ENCODE results near the gene LSM3.

Gene LSM3

DNA sequence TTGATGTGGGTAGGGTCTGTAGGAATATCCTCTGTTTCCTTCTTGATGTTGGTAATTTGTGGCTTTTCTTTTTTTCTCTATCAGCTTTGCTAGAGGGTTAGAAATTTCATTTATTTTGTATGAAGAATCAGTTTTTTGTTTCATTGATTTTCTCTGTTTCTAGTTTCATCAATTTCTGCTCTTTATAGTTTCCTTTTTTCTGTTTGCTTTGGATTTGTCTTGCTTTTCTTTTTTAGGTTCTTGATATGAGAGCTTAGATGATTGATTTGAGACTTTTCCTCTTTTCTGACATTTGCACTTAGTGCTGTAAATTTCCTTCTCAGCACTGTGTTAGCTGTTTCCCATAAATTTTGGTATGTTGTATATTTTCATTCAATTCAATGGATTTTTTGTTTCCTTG is 61.3 kb downstream of the LSM3 start:
- peaks cover 1% of the 10 kb centered on the region for H3K9me3 ChIP-seq (ENCODE audit: low read length)
- H3K36me3 ChIP-seq (ENCODE audit: insufficient read depth, low read length), result no peaks in the 10 kb centered on the region
- no peak overlapping the region for H3K4me3 ChIP-seq (ENCODE audit: low read length)
- H3K27me3 ChIP-seq (ENCODE audit: insufficient read depth, low read length), result peaks cover 8% of the 10 kb centered on the region
- H2AFZ ChIP-seq (ENCODE audit: low read depth, low read length), result no peak overlapping the region
- H3K4me1 ChIP-seq (ENCODE audit: insufficient read depth, low read length), result no peaks in the 10 kb centered on the region

DNA sequence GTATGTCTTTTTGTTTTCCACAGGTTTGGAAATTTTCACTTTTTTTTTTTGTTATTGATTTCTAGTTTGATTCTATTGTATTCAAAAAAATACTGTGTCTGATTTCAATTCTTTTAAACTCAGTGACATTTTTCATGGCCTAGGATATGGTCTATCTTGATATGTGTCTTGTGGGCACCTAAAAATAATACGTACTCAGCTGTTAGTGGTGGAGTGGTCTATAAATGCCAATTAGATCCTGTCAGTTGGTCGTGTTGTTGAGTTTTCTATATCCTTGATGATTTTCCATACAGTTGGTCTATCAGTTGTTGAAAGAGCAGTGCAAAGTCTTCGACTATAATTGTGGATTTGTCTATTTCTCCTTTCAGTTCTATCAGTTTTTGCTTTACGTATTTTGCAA is 61.7 kb downstream of the LSM3 start:
- no peak overlapping the region for H2AFZ ChIP-seq (ENCODE audit: low read depth, low read length)

DNA sequence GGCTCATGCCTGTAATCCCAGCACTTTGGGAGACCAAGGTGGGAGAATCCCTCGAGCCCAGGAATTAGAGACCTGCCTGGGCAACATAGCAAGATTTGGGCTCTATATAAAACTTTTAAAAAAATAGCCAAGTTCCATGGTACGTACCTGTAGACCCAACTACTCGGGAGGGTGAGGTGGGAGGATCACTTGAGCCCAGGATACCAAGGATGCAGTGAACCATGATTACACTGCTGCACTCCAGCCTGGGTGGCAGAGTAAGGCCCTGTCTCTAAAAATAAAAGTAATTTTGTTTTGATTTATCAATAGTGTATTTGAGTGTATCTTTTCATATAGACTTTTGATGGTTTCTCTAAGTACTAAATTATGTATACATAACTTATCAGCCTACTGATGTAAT is 63.1 kb downstream of the LSM3 start:
- H3K27me3 ChIP-seq (ENCODE audit: insufficient read depth, low read length), result peaks cover 4% of the 10 kb centered on the region
- H3K4me1 ChIP-seq (ENCODE audit: insufficient read depth, low read length), result no peaks in the 10 kb centered on the region
- H3K9me3 ChIP-seq (ENCODE audit: low read length), result no peaks in the 10 kb centered on the region
- no peak overlapping the region for H2AFZ ChIP-seq (ENCODE audit: low read depth, low read length)
- H3K4me3 ChIP-seq (ENCODE audit: low read length), result no peak overlapping the region
- no peaks in the 10 kb centered on the region for H3K36me3 ChIP-seq (ENCODE audit: insufficient read depth, low read length)

More for the DNA sequence above, 61.7 kb downstream of the LSM3 start:
- H3K9me3 ChIP-seq (ENCODE audit: low read length), result no peaks in the 10 kb centered on the region
- H3K4me1 ChIP-seq (ENCODE audit: insufficient read depth, low read length), result no peaks in the 10 kb centered on the region
- H3K27me3 ChIP-seq (ENCODE audit: insufficient read depth, low read length), result peaks cover 8% of the 10 kb centered on the region
- no peaks in the 10 kb centered on the region for H3K36me3 ChIP-seq (ENCODE audit: insufficient read depth, low read length)
- no peak overlapping the region for H3K4me3 ChIP-seq (ENCODE audit: low read length)

DNA sequence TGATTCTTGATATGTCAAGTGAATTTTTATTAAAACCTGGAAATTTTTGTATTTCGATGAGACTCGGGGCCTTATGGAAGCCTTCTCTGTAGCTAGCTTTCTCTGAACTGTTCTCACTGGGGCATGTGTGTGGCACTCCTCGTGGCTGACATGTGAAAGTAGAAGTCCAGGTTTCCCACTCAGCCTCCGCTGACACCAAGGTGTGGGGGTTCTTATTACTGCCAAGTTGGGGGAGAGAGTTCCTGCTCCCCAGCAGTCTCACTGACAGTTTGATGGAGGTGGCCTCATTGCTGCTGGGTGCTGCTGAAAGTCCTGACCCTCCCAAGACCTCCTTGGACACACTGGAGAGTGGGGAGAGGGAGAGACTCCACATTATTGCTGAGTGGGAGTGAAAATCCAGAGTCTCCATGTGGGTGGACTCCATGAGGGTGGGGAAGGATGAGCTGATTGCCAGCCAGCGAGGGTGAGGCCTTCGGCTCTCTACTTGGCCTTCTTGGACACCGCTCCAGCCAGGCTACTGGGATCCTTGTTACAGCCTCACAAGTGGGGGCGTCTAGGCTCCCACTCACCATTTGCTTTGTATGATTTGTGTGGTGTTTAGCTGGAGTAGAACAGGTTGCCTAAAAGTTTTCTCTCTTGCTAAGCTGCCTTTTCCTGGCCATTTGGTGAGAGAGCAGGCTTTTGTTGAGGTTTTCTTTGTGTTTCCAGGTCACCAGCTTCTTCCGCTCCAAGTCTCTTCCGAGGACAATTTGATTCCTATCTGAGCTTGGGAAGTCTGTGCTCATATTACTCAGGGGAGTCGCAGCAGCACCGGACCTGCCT is 64.1 kb downstream of the LSM3 start:
- H3K9me3 ChIP-seq (ENCODE audit: low read length), result no peaks in the 10 kb centered on the region
- no peak overlapping the region for H2AFZ ChIP-seq (ENCODE audit: low read depth, low read length)
- H3K27me3 ChIP-seq (ENCODE audit: insufficient read depth, low read length), result no peaks in the 10 kb centered on the region
- no peaks in the 10 kb centered on the region for H3K4me1 ChIP-seq (ENCODE audit: insufficient read depth, low read length)
- H3K36me3 ChIP-seq (ENCODE audit: insufficient read depth, low read length), result no peaks in the 10 kb centered on the region
- no peak overlapping the region for H3K4me3 ChIP-seq (ENCODE audit: low read length)

DNA sequence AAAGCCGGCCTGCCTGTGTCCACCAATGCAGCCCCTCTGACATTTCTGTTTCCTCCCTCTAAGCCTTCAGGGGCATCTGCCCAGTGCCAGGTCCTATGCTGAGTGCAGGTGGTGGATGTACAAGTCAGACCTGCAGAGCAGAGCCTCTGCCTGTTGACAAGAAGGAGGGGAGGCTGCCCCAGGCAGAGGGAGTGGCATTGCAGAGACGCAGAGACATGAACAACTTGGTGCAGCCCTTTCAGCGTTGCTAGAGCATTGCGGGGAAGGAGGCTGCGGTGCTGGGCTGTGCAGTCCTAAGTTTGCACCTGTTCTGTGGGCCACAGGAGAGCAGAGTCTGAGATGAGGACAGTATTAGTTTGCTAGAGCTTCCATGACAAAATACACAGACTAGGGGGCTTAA is 65.2 kb downstream of the LSM3 start:
- no peak overlapping the region for H2AFZ ChIP-seq (ENCODE audit: low read depth, low read length)
- no peaks in the 10 kb centered on the region for H3K9me3 ChIP-seq (ENCODE audit: low read length)
- H3K27me3 ChIP-seq (ENCODE audit: insufficient read depth, low read length), result peaks cover 3% of the 10 kb centered on the region
- no peak overlapping the region for H3K4me3 ChIP-seq (ENCODE audit: low read length)
- no peaks in the 10 kb centered on the region for H3K36me3 ChIP-seq (ENCODE audit: insufficient read depth, low read length)
- no peaks in the 10 kb centered on the region for H3K4me1 ChIP-seq (ENCODE audit: insufficient read depth, low read length)

DNA sequence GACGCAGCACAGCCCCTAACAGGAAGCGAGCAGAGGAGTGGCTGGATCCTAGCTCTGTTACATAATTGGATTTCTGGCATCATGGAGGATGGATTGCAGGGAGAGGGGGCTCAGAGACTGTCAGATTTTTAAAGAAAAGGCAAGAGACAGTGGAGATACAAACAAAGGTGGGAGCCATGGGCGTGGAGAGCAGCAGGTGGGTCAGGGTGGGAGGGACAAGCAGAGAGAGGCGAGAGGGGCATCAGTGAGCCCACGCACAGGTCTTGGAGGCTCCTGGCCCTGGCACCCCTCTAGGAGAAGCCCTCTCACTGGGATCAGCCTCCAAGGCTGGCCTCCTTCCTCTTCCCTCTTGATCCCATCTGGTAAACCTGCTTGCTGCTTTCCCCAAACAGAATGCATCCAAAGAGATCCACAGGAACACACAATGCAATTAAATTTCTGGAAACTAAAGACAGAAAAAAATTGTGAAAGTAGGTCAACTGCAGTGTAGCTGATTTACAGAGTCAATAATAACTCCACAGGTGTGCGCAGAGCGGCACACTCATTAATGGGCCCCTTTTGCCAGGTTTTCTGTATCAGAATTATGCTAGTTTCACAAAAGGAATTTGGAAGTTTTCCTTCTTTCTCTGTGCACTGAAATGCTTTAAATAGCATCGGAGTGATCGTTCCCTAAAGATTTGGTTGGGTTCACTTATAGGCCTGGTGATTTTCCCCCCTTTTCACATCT is 66.1 kb downstream of the LSM3 start:
- Histone ChIP-seq H3K9me3 (ENCODE audit: low read length) (peaks cover 2% of the 10 kb centered on the region), H3K36me3 (ENCODE audit: insufficient read depth, low read length) (no peaks in the 10 kb centered on the region), H3K4me1 (ENCODE audit: insufficient read depth, low read length) (no peaks in the 10 kb centered on the region), H2AFZ (ENCODE audit: low read depth, low read length) (no peak overlapping the region), H3K27me3 (ENCODE audit: insufficient read depth, low read length) (peaks cover 3% of the 10 kb centered on the region), H3K4me3 (ENCODE audit: low read length) (no peak overlapping the region)

DNA sequence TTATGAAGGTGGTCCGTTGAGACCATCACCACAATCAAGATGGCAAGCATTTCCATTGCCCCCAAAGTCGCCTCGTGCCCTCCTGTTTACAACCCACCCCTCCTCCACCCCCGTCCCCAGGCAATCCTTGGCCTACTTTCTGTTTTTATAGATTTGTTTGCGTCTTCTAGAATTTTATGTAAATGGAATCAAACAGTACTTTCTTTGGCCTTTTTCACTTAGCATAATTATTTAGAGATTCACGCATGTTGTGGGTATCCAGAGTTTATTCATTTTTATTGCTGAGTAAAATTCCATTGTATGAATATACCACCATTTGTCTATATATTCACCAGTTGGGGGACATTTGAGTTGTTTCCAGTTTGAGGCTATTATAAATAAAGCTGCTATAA is 66.6 kb downstream of the LSM3 start:
- Histone ChIP-seq H2AFZ (ENCODE audit: low read depth, low read length) (no peak overlapping the region), H3K4me3 (ENCODE audit: low read length) (no peak overlapping the region), H3K27me3 (ENCODE audit: insufficient read depth, low read length) (peaks cover 3% of the 10 kb centered on the region), H3K4me1 (ENCODE audit: insufficient read depth, low read length) (no peaks in the 10 kb centered on the region), H3K9me3 (ENCODE audit: low read length) (peaks cover 2% of the 10 kb centered on the region), H3K36me3 (ENCODE audit: insufficient read depth, low read length) (no peaks in the 10 kb centered on the region)

DNA sequence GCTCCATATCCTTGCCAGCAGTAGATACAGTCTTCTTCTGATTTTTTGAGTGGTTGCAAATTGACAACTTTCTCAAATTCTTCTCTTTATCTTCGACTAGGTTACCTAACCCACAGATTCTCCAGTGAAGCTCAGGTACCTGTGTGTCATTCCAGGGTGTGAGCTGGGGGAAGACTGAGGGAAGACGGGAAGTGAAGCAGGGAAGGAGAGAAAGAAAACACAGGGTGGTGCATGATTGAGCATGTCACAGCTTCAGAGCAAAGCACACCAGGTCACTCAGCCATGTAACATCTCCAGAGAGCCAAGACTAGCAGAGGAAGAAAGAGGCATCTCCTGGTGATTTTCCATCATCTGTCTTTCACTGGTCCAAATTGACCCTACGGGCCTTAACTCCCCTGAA is 67.2 kb downstream of the LSM3 start:
- Histone ChIP-seq H3K36me3 (ENCODE audit: insufficient read depth, low read length) (no peaks in the 10 kb centered on the region), H3K4me3 (ENCODE audit: low read length) (no peak overlapping the region), H3K4me1 (ENCODE audit: insufficient read depth, low read length) (no peaks in the 10 kb centered on the region), H2AFZ (ENCODE audit: low read depth, low read length) (no peak overlapping the region), H3K27me3 (ENCODE audit: insufficient read depth, low read length) (peaks cover 3% of the 10 kb centered on the region), H3K9me3 (ENCODE audit: low read length) (peaks cover 2% of the 10 kb centered on the region)

DNA sequence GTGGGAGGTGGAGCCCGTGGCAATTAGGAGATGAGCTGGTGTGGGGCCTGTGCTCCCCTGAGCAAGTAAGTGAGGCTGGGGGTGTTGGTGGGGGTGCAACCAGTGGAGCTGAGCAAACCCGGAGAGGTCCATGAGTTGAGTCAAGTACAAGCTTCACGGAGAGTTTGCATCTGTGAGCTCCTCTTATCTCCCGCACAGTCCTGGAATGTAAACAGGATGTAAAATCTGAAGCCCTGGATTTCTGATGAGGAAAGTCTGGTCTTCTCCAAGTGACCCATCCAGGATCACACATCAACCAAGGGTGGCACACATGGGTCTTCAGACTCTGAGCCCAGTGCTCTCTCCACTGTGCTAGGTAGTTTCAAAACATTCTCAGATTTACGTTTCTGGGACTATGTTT is 67.8 kb downstream of the LSM3 start:
- H3K36me3 ChIP-seq (ENCODE audit: insufficient read depth, low read length), result no peaks in the 10 kb centered on the region
- peaks cover 2% of the 10 kb centered on the region for H3K9me3 ChIP-seq (ENCODE audit: low read length)
- H3K4me3 ChIP-seq (ENCODE audit: low read length), result no peak overlapping the region
- peaks cover 3% of the 10 kb centered on the region for H3K27me3 ChIP-seq (ENCODE audit: insufficient read depth, low read length)
- no peaks in the 10 kb centered on the region for H3K4me1 ChIP-seq (ENCODE audit: insufficient read depth, low read length)
- no peak overlapping the region for H2AFZ ChIP-seq (ENCODE audit: low read depth, low read length)

DNA sequence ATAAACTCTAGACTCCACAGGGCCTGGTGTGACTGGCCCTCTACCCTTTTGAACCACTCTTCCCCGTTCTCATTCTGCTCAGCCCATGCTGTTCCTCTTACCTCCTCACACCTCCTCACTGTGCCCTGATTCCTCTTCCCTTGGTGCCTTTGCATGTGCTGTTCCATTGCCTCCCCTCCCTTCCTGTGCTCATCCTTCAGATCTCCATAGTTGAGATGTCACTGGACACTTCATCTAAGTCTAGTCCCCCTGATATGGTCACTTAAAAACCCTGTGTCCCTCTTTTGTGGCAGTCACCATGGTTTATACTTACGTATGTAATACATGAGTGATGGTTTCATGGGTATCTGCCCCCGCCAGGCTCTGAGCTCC is 69.8 kb downstream of the LSM3 start:
- Histone ChIP-seq H3K36me3 (ENCODE audit: insufficient read depth, low read length) (no peaks in the 10 kb centered on the region), H3K4me3 (ENCODE audit: low read length) (no peak overlapping the region), H3K27me3 (ENCODE audit: insufficient read depth, low read length) (peaks cover 3% of the 10 kb centered on the region), H3K9me3 (ENCODE audit: low read length) (peaks cover 2% of the 10 kb centered on the region), H2AFZ (ENCODE audit: low read depth, low read length) (no peak overlapping the region), H3K4me1 (ENCODE audit: insufficient read depth, low read length) (no peaks in the 10 kb centered on the region)

DNA sequence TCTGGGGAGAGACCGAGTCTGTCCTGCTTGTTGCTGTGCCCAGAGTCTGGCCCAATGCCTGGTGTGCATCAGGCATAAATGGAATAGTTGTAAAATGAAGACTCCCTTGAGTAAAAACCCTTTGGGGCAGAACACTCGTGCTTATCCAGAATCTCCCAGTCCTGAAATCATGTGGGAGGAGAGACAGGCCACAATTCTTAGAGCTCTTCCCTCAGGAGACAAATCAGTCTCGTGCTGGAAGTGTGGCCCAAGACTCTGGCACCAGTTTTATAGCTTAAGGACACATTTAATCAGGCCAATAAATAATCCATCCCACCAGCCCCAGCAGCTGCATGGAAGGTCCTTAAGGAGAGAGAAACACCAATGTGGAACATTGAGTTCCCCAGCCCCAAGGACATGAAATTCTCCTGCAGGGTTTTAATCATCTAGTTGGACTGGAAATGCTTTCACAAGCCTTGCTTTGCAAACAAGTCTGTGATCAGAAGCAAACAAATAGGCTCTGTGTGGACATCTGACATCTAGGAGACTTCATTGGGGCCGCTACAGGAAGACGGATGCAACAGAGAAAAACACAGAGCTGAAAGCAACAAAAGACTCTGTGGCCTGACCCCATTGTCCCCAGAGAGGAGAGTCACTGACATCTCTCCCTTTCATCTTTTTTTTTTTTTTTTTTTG is 70.4 kb downstream of the LSM3 start:
- Histone ChIP-seq H2AFZ (ENCODE audit: low read depth, low read length) (no peak overlapping the region), H3K27me3 (ENCODE audit: insufficient read depth, low read length) (peaks cover 3% of the 10 kb centered on the region), H3K9me3 (ENCODE audit: low read length) (peaks cover 2% of the 10 kb centered on the region), H3K4me3 (ENCODE audit: low read length) (no peak overlapping the region), H3K36me3 (ENCODE audit: insufficient read depth, low read length) (no peaks in the 10 kb centered on the region), H3K4me1 (ENCODE audit: insufficient read depth, low read length) (no peaks in the 10 kb centered on the region)

All from neuron (in vitro differentiated cells).